Esophagus muscularis mucosa (tissue), 4 donors: ENCODE data around the gene CBLC. TPM values are rescaled to one million over a fixed set of nuclear protein-coding genes. Genes with fewer than 3 reads are reported as not detected.
A peak's percentile ranks its signal among the peaks of the same experiment; 100 is the strongest.

ENCODE experiments used
- DNase-seq: peaks from one replicate; pipeline ENCODE4 v3.0.0-alpha.2; 2017; ENCODE audit errors: extremely low spot score
- H3K27ac ChIP-seq, 4 donors: fragments of 200-600 bp; sonication (generic); replicated peaks in 1 of 4; 1 replicate in 3 of 4; 2 replicates in 1 of 4; pipeline ENCODE4 v1.5.1; 2016 to 2019; ENCODE audit warnings: mild to moderate bottlenecking in 1 of 4
- H3K27me3 ChIP-seq, 4 donors: fragments of 200-600 bp; sonication (generic); one replicate each; pipeline versions ENCODE4 v1.5.1 to v1.6.0; 2016 to 2019
- H3K36me3 ChIP-seq, 4 donors: fragments of 200-600 bp; sonication (generic); one replicate each; pipeline ENCODE4 v1.5.1; 2016 to 2019
- H3K4me1 ChIP-seq, 4 donors: fragments of 200-600 bp; sonication (generic); one replicate each; pipeline ENCODE4 v1.5.1; 2016 to 2019
- H3K4me3 ChIP-seq, 4 donors: fragments of 200-600 bp; sonication (generic); 1 replicate in 2 of 4; 2 replicates in 2 of 4; pipeline ENCODE4 v1.5.1; 2016 to 2019; ENCODE audit warnings: mild to moderate bottlenecking in 4 of 4, moderate library complexity in 1 of 4
- H3K9me3 ChIP-seq, 4 donors: fragments of 200-600 bp; sonication (generic); 1 replicate in 3 of 4; 2 replicates in 1 of 4; pipeline ENCODE4 v1.5.1; 2016 to 2019
- CTCF ChIP-seq, 3 experiments: fragments of 200-600 bp in 2 of 3; fragments of 450-650 bp in 1 of 3; sonication (generic) in 2 of 3; IDR thresholded peaks; one replicate each; pipeline ENCODE4 v1.5.1; 2017 to 2019; ENCODE audit warnings: antibody characterized with exemption in 3 of 3, mild to moderate bottlenecking in 2 of 3, moderate library complexity in 1 of 3
- EP300 ChIP-seq: sonication (generic); formaldehyde crosslinking; IDR thresholded peaks from one replicate; pipeline ENCODE4 v1.6.1; 2017; ENCODE audit warnings: antibody characterized with exemption
- POLR2A ChIP-seq: fragments of 450-650 bp; IDR thresholded peaks from one replicate; pipeline ENCODE4 v1.6.1; 2017; ENCODE audit warnings: antibody characterized with exemption, moderate library complexity, mild to moderate bottlenecking, low read depth
- POLR2AphosphoS5 ChIP-seq, 2 donors: sonication (generic); formaldehyde crosslinking; IDR thresholded peaks; one replicate each; pipeline ENCODE4 v1.6.1; 2017; ENCODE audit warnings: antibody characterized with exemption in 2 of 2
- WGBS: methylation state at CpG from one replicate; pipeline ENCODE4 v1.1.5; 2018; 5-methylcytosine and 5-hydroxymethylcytosine counted together
- intact Hi-C: fragments of 100-400 bp; cut with DNase I; formaldehyde crosslinking; loops from one replicate; pipeline ENCODE4 v1.15.1; 2023
- total RNA-seq, 4 donors: library from RNA; depleted of rRNA; stranded (reverse); fragments of >200 nt; gene quantifications; one replicate each; pipeline versions ENCODE4 v1.1.0 to v1.2.1, GENCODE V29; 2016

The CBLC gene
- total RNA-seq, 4 donors from 2014 or later: 0.34 to 0.50 TPM; not detected in 2

- TF ChIP-seq EP300: no peak
- TF ChIP-seq POLR2AphosphoS5 (IDR thresholded peaks at IDR 0.05): no peak
- no peak for TF ChIP-seq CTCF (IDR thresholded peaks at IDR 0.05)
- TF ChIP-seq POLR2A: no peak
Measured at GRCh38 chr19:44756089-44756562, 21.6 kb upstream of the CBLC start.

GRCh38 chr19:44757057-44757734 lies 20.5 kb upstream of the CBLC start:
- H3K36me3 ChIP-seq: peaks cover 7 to 68% (median 49%) of the 10 kb centered on the region in 4 donors
- 41% methylated on average over 18 of the region's 53 CpGs for WGBS
- H3K9me3 ChIP-seq: no peaks in the 10 kb centered on the region
- H3K4me3 ChIP-seq: peak overlapping the region; percentile 57 to 60 (median 58)
- TF ChIP-seq POLR2A (no peak), POLR2AphosphoS5 (IDR thresholded peaks at IDR 0.05) (peak; percentile 51 to 81)
- H3K27me3 ChIP-seq: no peaks in the 10 kb centered on the region
- peaks cover 60 to 77% (median 70%) of the 10 kb centered on the region in 4 donors for H3K4me1 ChIP-seq
- intact Hi-C loops: no loop called here
- DNase-seq: no peak
- H3K27ac ChIP-seq: peak overlapping the region; percentile 89 to 95 (median 90)

More at GRCh38 chr19:44756089-44756562, 21.6 kb upstream of the CBLC start:
- Histone ChIP-seq H3K36me3 (peaks cover 7 to 73% (median 53%) of the 10 kb centered on the region in 4 donors), H3K4me3 (no peak overlapping the region), H3K4me1 (peaks cover 66 to 88% (median 80%) of the 10 kb centered on the region in 4 donors), H3K27me3 (no peaks in the 10 kb centered on the region), H3K9me3 (no peaks in the 10 kb centered on the region), H3K27ac (peak overlapping the region; percentile 89 to 95 (median 90))
- 100% methylated on average over 2 of the region's 7 CpGs for WGBS
- intact Hi-C loops: no loop called here
- DNase-seq: no peak

- TF ChIP-seq POLR2AphosphoS5 (IDR thresholded peaks at IDR 0.05): peak; percentile 61 to 84
- TF ChIP-seq CTCF (IDR thresholded peaks at IDR 0.05): peak; percentile 46 to 64 (median 53)
- no peak for TF ChIP-seq EP300
- TF ChIP-seq POLR2A: no peak
- H3K4me1 ChIP-seq: peaks cover 53 to 70% (median 63%) of the 10 kb centered on the region in 4 donors
- intact Hi-C loops: no loop called here
- no peaks in the 10 kb centered on the region for H3K27me3 ChIP-seq
- no peak for DNase-seq
- 24% methylated on average over 49 of the region's 68 CpGs for WGBS
- H3K36me3 ChIP-seq: peaks cover 7 to 61% (median 42%) of the 10 kb centered on the region in 4 donors
- H3K27ac ChIP-seq: peak overlapping the region; percentile 89 to 95 (median 90)
- no peaks in the 10 kb centered on the region for H3K9me3 ChIP-seq
- peak overlapping the region; percentile 57 to 60 (median 58) for H3K4me3 ChIP-seq
Measured at GRCh38 chr19:44757735-44758505, 19.8 kb upstream of the CBLC start.

GRCh38 chr19:44758596-44758995 lies 19.1 kb upstream of the CBLC start:
- peak overlapping the region; percentile 57 to 60 (median 58) for H3K4me3 ChIP-seq

More at GRCh38 chr19:44758596-44758995, 19.1 kb upstream of the CBLC start:
- no peaks in the 10 kb centered on the region for H3K9me3 ChIP-seq
- peaks cover 7 to 60% (median 40%) of the 10 kb centered on the region in 4 donors for H3K36me3 ChIP-seq
- no peak for TF ChIP-seq POLR2AphosphoS5 (IDR thresholded peaks at IDR 0.05)
- TF ChIP-seq CTCF (IDR thresholded peaks at IDR 0.05): no peak
- no peak for TF ChIP-seq EP300
- no peak for TF ChIP-seq POLR2A
- intact Hi-C loops: no loop called here
- no peak for DNase-seq
- 66% methylated on average over 8 of the region's 9 CpGs for WGBS
- H3K27me3 ChIP-seq: no peaks in the 10 kb centered on the region
- H3K27ac ChIP-seq: peak overlapping the region; percentile 89 to 95 (median 90)
- peaks cover 50 to 63% (median 56%) of the 10 kb centered on the region in 4 donors for H3K4me1 ChIP-seq
